ENCODE results near the gene ELAVL4.

GRCh38 chr1:50108497-50109059 lies at the start of gene ELAVL4:
- no peak for TF ChIP-seq CTCF (IDR thresholded peaks at IDR 0.05)
- no peak for TF ChIP-seq POLR2A (IDR thresholded peaks at IDR 0.05)

Measured in lower leg skin (tissue), 3 donors.